Measurements from ENCODE around the gene LAMA4.

DNA sequence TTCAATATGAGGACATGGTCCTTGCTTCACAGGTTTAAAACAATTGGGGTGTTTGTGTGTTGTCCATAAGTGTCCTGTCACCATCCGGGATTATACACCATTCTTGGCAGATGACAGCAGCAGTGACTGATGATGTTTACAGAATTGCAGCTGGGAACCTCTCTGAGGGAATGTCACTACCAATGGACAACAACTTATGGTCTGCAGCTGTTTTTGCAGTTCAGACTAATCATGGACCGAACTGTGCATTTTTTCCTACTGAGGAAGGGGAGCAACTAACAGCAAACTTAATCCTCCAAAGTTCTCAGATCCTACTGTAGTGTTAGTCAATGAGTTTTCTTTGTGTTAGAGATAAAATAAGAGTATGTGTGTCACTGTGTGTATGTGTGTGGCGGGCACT is 140.9 kb downstream of the LAMA4 start:
- TF ChIP-seq YY1 (IDR thresholded peaks at IDR 0.05; ENCODE audit: insufficient read depth, insufficient read length) (no peak), ZNF274 (IDR thresholded peaks at IDR 0.05; ENCODE audit: low read depth, low read length) (no peak)

Data from NT2/D1 (cell line).